Pancreas (tissue), 10 donors: ENCODE results near the gene SFTPB. TPM values are rescaled to one million over a fixed set of nuclear protein-coding genes. Genes with fewer than 3 reads are reported as not detected.

Experiments
- ATAC-seq, 4 donors: fragments of 200-7000 bp; cut with Tn5 transposase; one replicate each; pipeline versions ENCODE4 v1.8.0 to v1.9.1; 2020; ENCODE audit warnings: mild to moderate bottlenecking in 4 of 4, moderate library complexity in 4 of 4
- DNase-seq, 6 donors: peaks; one replicate each; pipeline ENCODE4 v3.0.0-alpha.2; 2020
- FAIRE-seq: peaks from 2 replicates; lab custom pipeline; 2012; peaks lifted over from hg19 to GRCh38; lab: Jason Lieb, UNC
- H3K27ac ChIP-seq, 4 donors: fragments of 200-600 bp; sonication (generic); 1 replicate in 3 of 4; 2 replicates in 1 of 4; pipeline versions ENCODE4 v1.5.0 to v1.8.0; 2020
- H3K27me3 ChIP-seq, 4 donors: fragments of 200-600 bp; one replicate each; pipeline ENCODE4 v1.8.0; 2021
- H3K36me3 ChIP-seq, 3 donors: fragments of 200-600 bp; sonication (generic) in 1 of 3; one replicate each; pipeline versions ENCODE4 v1.5.0 to v1.8.0; 2020 to 2021
- H3K4me1 ChIP-seq, 3 donors: fragments of 200-600 bp; one replicate each; pipeline ENCODE4 v1.8.0; 2021
- H3K4me3 ChIP-seq, 4 donors: fragments of 200-600 bp; sonication (generic) in 2 of 4; one replicate each; pipeline versions ENCODE4 v1.5.0 to v1.8.0; 2020 to 2021
- H3K9me3 ChIP-seq, 4 donors: fragments of 200-600 bp; one replicate each; pipeline ENCODE4 v1.8.0; 2021
- CTCF ChIP-seq, 4 donors: fragments of 200-600 bp; sonication (generic) in 3 of 4; IDR thresholded peaks; one replicate each; pipeline versions ENCODE4 v1.5.0 to v1.8.0; 2021; ENCODE audit warnings: antibody characterized with exemption in 4 of 4
- WGBS, 2 donors: extraction: QIAGEN DNeasy Blood & Tissue Kit; methylation state at CpG; one replicate each; pipeline ENCODE4 v1.1.7; 2013; 5-methylcytosine and 5-hydroxymethylcytosine counted together
- intact Hi-C, 3 donors: fragments of 100-400 bp; cut with DNase I; formaldehyde crosslinking; loops; one replicate each; pipeline versions ENCODE4 v1.11.1 to v1.14.2; 2022
- polyA plus RNA-seq, 2 donors: library from polyadenylated mRNA; stranded (reverse); fragments of 200-250 nt; gene quantifications; one replicate each; pipeline ENCODE4 v1.2.3, GENCODE V29; 2013
- total RNA-seq, 6 donors: library from RNA; stranded (reverse); fragmentation: NEBNext Ultra II Directional in 4 of 6; extraction: Animal tissue kit (Norgen Biotek cat#: 25700) in 4 of 6; gene quantifications; one replicate each; pipeline versions ENCODE4 v1.2.1 to v1.2.4, GENCODE V29; 2021 to 2023
- donor health status: healthy with polysubstance abuse.
- donor health status: DM: no; HTN: no; CAD: no; lungs with moderate emphysema.
- donor health status: DM: no; HTN: no; CAD: no.
- donor health status: control.
- donor health status: control.
- donor health status: Bipolar disorder and iron deficiency.
- donor health status: DM: yes; HTN: yes; CAD: no.
- donor health status: DM: no; HTN: no; CAD: no.
- donor health status: DM: no; HTN: no; CAD: no.
- donor health status: DM: yes; HTN: yes; CAD: no.

Gene SFTPB
- total and polyA plus RNA-seq, 8 donors: 0.14 to 21.6 (median 2.0) TPM; not detected in 4

GRCh38 chr2:85704038-85704437 is 36.0 kb upstream of the SFTPB start:
- H3K4me3 ChIP-seq: no peak overlapping the region
- ATAC-seq (no peak), FAIRE-seq (no peak), DNase-seq (no peak)
- no peaks in the 10 kb centered on the region for H3K36me3 ChIP-seq
- H3K27ac ChIP-seq: no peak overlapping the region
- no peak for TF ChIP-seq CTCF (IDR thresholded peaks at IDR 0.05)
- peaks cover 0 to 8% (median 0%) of the 10 kb centered on the region in 3 donors for H3K4me1 ChIP-seq
- WGBS, 2 donors: 74 to 76% methylated on average over 3 of the region's 3 CpGs
- no peaks in the 10 kb centered on the region for H3K9me3 ChIP-seq
- intact Hi-C loops: no loop called here
- no peaks in the 10 kb centered on the region for H3K27me3 ChIP-seq

GRCh38 chr2:85703329-85703728 is 35.3 kb upstream of the SFTPB start:
- intact Hi-C loops: no loop called here
- Histone ChIP-seq H3K9me3 (no peaks in the 10 kb centered on the region), H3K27ac (no peak overlapping the region), H3K36me3 (no peaks in the 10 kb centered on the region), H3K27me3 (no peaks in the 10 kb centered on the region), H3K4me1 (peaks cover 0 to 8% (median 0%) of the 10 kb centered on the region in 3 donors), H3K4me3 (no peak overlapping the region)
- TF ChIP-seq CTCF (IDR thresholded peaks at IDR 0.05): no peak
- ATAC-seq (no peak), FAIRE-seq (no peak), DNase-seq (no peak)

GRCh38 chr2:85702800-85703199 is 34.8 kb upstream of the SFTPB start:
- no peak overlapping the region for H3K4me3 ChIP-seq
- WGBS, 2 donors: 70 to 83% methylated on average over 4 of the region's 4 CpGs
- no peak for TF ChIP-seq CTCF (IDR thresholded peaks at IDR 0.05)
- FAIRE-seq (no peak), ATAC-seq (no peak), DNase-seq (no peak)
- peaks cover 0 to 8% (median 0%) of the 10 kb centered on the region in 3 donors for H3K4me1 ChIP-seq
- no peak overlapping the region for H3K27ac ChIP-seq
- no peaks in the 10 kb centered on the region for H3K9me3 ChIP-seq
- H3K27me3 ChIP-seq: no peaks in the 10 kb centered on the region
- H3K36me3 ChIP-seq: no peaks in the 10 kb centered on the region
- intact Hi-C loops: no loop called here

GRCh38 chr2:85702172-85702571 is 34.2 kb upstream of the SFTPB start:
- H3K36me3 ChIP-seq: no peaks in the 10 kb centered on the region
- no peak for DNase-seq
- no peak overlapping the region for H3K4me3 ChIP-seq
- no peak overlapping the region for H3K27ac ChIP-seq
- intact Hi-C loops: no loop called here
- no peak for TF ChIP-seq CTCF (IDR thresholded peaks at IDR 0.05)
- no peak for FAIRE-seq
- no peaks in the 10 kb centered on the region for H3K9me3 ChIP-seq
- no peak for ATAC-seq
- no peaks in the 10 kb centered on the region for H3K27me3 ChIP-seq
- H3K4me1 ChIP-seq: peaks cover 0 to 4% (median 0%) of the 10 kb centered on the region in 3 donors

- FAIRE-seq (no peak), DNase-seq (no peak), ATAC-seq (no peak)
- Histone ChIP-seq H3K36me3 (no peaks in the 10 kb centered on the region), H3K4me3 (no peak overlapping the region), H3K27ac (no peak overlapping the region), H3K27me3 (no peaks in the 10 kb centered on the region), H3K9me3 (no peaks in the 10 kb centered on the region), H3K4me1 (no peaks in the 10 kb centered on the region)
- no peak for TF ChIP-seq CTCF (IDR thresholded peaks at IDR 0.05)
- WGBS, 2 donors: 84 to 94% methylated on average over 1 of the region's 1 CpG
- intact Hi-C loops: no loop called here
These were observed 31.3 kb upstream of the SFTPB start for GRCh38 chr2:85699325-85699724.
